Stimulated activated effector memory CD8-positive, alpha-beta T cell treated with anti-CD3 and anti-CD28 coated beads, Interleukin-12 subunit alpha, Interleukin-12 subunit beta, amount 100 ng/mL, for 72 hours (primary cell): ENCODE data around the gene WNT9B.

Experiments used
- ATAC-seq: fragments of 150-1000 bp; cut with Tn5 transposase; 2 replicates; pipeline ENCODE4 v1.10.0; 2021
- DNase-seq, 2 donors: peaks; one replicate each; pipeline ENCODE4 v3.0.0; 2021 to 2022; ENCODE audit warnings: low spot score in 2 of 2
- H3K27ac Mint-ChIP-seq: one replicate; pipeline ENCODE4 v1.8.0; 2022; ENCODE audit warnings: mild to moderate bottlenecking, mixed read lengths
- H3K36me3 Mint-ChIP-seq: one replicate; pipeline ENCODE4 v1.8.0; 2022; ENCODE audit warnings: mild to moderate bottlenecking, mixed read lengths
- H3K4me1 Mint-ChIP-seq: one replicate; pipeline ENCODE4 v1.8.0; 2022; ENCODE audit warnings: mixed read lengths
- H3K4me3 Mint-ChIP-seq: one replicate; pipeline ENCODE4 v1.8.0; 2022; ENCODE audit warnings: mild to moderate bottlenecking, mixed read lengths
- H3K9me3 Mint-ChIP-seq: one replicate; pipeline ENCODE4 v1.8.0; 2022; ENCODE audit warnings: mixed read lengths

The WNT9B gene

DNA sequence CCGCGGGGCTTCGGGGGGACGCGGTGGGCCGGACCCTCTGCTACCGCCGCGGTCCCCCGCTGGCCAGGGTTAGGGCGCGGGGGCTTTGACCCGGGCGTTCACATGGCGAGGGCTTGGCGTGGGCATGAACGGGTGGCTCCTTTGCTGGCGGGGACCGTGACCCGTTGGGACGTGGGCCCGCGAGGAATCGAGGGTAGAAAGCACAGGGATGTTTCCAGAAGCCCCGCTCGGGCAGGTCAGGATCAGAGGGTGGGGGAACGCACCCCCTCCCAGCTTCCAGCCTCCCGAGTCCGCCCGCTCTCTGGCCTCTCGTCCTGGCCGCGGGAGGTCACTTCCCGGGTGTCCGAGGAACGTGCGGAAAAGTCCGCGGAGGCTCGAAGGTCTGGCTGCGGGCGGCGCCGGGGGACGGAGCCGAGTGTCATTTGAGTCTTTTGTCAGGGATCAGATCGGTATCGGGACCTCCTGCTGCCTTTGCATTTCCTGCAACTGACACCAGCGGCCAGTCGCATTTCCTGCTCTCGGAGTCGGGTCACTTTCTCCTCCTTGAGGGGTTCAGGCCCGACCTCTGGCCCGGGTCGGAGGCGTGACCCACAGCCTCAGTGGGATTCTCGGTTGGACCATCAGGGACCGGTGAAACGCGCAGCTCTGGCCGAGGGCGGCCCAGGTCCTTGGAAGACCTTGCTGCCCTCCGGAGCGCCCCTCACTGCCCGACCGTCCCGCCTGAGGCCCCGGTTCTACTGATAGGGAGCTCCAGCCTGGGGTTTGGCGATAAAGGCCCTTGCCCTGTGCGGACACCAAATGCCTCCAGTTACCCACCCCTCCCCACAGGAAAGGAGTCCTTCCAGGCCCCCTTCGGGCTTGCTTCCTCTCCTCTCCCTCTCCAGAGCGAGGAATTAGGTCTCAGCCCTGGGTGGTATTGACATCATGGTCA lies 32.2 kb upstream of the WNT9B start:
- peaks cover 38% of the 10 kb centered on the region for H3K4me1 Mint-ChIP-seq
- no peaks in the 10 kb centered on the region for H3K9me3 Mint-ChIP-seq
- DNase-seq (no peak), ATAC-seq (peak; percentile 40)
- no peak overlapping the region for H3K27ac Mint-ChIP-seq
- peak overlapping the region; percentile 64 for H3K4me3 Mint-ChIP-seq
- H3K36me3 Mint-ChIP-seq = no peaks in the 10 kb centered on the region

DNA sequence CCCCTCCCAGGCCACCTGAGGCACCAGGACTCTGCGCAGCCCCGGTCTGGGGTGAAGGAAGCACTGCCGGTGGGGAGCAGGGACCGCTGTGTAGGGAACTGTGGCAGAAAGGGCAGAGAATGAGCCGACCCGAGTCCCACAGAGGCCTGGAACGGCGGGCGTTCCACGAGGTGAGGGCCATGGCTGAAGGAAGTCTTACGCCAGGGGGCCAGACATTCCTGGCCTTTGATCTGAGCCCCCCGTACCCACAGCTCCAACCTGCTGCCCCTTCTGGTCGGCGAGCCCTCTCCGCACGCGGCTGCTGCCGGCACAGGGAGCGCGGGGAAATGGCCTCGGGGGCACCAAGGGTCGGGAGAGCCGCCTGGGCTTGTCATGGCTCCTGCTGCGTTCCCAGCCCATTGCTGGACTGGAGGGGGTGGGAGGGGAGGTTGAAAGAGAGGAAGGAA lies 31.5 kb upstream of the WNT9B start:
- peaks cover 38% of the 10 kb centered on the region for H3K4me1 Mint-ChIP-seq
- ATAC-seq (peak; percentile 11), DNase-seq (no peak)
- no peaks in the 10 kb centered on the region for H3K9me3 Mint-ChIP-seq
- no peaks in the 10 kb centered on the region for H3K36me3 Mint-ChIP-seq
- no peak overlapping the region for H3K27ac Mint-ChIP-seq
- H3K4me3 Mint-ChIP-seq = peak overlapping the region; percentile 64

DNA sequence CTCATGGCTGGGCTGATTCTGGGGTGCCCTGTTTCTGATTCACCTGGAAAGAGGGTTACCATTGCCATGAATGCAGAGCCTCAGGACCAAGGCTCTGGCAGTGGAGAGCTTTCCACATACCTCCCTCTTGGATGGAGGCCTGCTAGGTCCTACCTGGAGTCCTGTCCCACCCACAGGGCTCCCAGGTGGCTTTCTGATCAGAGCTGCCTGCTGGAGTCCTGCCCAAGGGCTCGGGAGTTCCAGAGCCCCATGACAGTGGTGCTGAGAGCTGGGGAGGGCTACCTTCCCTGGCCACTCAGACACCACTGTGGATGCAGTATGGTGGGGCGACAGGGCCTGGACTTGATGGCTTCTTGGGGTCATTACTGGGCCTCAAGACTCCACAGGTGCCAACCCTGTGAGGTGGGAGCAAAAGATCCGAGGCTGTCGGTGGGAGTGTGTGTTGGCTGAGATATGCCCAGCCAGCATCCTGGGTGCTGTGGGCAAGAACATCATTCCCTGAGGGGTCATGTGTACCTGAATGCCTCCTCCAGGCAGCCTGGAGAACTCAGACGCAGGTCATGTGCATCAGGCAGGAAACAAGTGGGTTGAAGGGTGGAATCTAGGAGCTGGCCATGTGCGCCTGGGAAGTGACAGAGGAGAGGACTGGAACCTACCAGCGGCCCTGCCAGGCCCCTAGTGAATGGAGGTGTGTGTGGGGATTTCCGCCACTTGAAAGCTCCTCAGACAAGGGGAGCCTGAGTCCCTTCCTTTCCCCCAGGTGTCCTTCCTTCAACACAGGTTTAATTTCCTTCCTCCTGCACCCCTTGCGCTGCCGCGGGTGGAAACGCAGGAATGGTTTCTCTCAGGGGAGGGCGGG lies 30.6 kb upstream of the WNT9B start:
- Mint-ChIP-seq H3K27ac (no peak overlapping the region), H3K9me3 (no peaks in the 10 kb centered on the region), H3K4me1 (peaks cover 38% of the 10 kb centered on the region), H3K4me3 (peak overlapping the region; percentile 64), H3K36me3 (no peaks in the 10 kb centered on the region)
- no peak for DNase-seq
- no peak for ATAC-seq

- no peak for ATAC-seq
These were observed 29.6 kb upstream of the WNT9B start for GRCh38 chr17:46821482-46822387.

DNA sequence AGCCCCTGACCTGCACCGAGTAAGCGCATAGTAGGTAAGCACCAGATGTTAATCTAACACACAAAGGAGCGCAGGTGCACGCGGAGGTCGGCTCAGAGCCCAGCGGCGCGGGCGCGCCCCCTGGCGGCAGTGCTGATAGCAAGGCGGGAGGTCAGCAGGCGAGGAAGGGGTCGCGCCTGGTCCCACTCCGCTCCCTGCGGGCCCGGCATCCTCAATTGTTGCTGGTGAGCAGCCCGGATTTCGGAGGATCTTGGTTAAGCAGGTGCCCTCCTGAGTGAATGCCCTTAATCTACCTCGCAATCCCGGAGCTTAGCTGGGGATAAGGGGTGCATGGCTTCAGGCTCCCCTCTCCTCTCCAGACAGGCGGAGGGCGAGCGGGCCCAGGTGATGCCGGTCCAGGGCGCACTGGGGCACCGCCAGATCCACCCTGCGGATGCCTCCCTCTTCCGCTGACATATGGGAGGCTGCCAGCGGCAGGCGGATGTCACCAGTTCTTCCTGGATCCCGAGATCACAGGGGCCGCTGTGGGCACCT lies 28.9 kb upstream of the WNT9B start:
- ATAC-seq (no peak), DNase-seq (peak in 1 of 2 donors; percentile 68)
- no peaks in the 10 kb centered on the region for H3K36me3 Mint-ChIP-seq
- H3K4me1 Mint-ChIP-seq = peaks cover 27% of the 10 kb centered on the region
- H3K9me3 Mint-ChIP-seq = no peaks in the 10 kb centered on the region
- no peak overlapping the region for H3K4me3 Mint-ChIP-seq
- no peak overlapping the region for H3K27ac Mint-ChIP-seq

More at GRCh38 chr17:46821482-46822387, 29.6 kb upstream of the WNT9B start:
- Mint-ChIP-seq H3K27ac (no peak overlapping the region), H3K4me3 (no peak overlapping the region), H3K4me1 (peaks cover 34% of the 10 kb centered on the region), H3K36me3 (no peaks in the 10 kb centered on the region), H3K9me3 (no peaks in the 10 kb centered on the region)
- DNase-seq = no peak

DNA sequence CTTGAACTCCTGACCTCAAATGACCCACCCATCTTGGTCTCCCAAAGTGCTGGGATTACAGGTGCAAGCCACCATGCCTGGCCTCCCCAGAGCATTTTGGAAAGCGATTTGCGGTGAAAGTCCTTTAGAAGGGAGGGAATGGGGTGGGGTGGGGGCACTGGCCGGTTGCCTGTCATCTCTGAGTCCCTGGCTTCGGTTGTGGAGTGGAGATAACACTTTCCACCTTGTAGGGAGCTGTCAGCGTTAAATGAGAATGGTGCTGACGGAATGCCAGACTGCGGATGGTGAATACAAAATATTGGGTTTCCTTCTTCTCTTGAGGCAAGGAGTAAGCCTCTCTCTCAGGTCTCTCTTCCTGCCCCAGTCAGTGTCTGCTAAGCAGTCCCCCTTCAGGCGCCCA lies 27.7 kb upstream of the WNT9B start:
- Mint-ChIP-seq H3K27ac (no peak overlapping the region), H3K4me3 (no peak overlapping the region), H3K9me3 (no peaks in the 10 kb centered on the region), H3K36me3 (no peaks in the 10 kb centered on the region), H3K4me1 (peaks cover 15% of the 10 kb centered on the region)
- no peak for ATAC-seq
- DNase-seq = no peak

GRCh38 chr17:46826116-46826515 lies 25.3 kb upstream of the WNT9B start:
- Mint-ChIP-seq H3K9me3 (no peaks in the 10 kb centered on the region), H3K4me1 (no peaks in the 10 kb centered on the region), H3K4me3 (no peak overlapping the region), H3K36me3 (no peaks in the 10 kb centered on the region), H3K27ac (no peak overlapping the region)
- no peak for DNase-seq
- ATAC-seq = peak; percentile 11

DNA sequence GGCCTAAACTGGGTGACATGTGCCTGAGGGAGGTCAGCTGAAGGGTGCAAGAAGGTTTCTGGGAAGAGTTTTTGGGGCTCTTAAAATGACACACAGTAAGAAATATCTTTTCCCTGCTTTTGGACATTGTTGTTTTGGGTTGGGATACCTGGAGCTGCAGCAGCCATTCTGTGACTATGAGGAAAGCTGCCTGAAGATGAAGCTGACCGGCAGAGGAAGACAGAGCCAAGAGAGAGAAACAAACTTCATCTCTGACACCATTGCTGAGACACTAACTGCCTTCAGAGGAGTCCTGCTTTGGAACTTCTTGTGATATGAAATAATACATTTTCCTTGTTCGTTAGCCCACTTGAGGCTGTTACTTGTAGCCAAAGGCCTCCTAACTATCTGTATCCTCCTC lies 24.1 kb upstream of the WNT9B start:
- Mint-ChIP-seq H3K27ac (no peak overlapping the region), H3K4me3 (no peak overlapping the region), H3K4me1 (no peaks in the 10 kb centered on the region), H3K36me3 (no peaks in the 10 kb centered on the region), H3K9me3 (no peaks in the 10 kb centered on the region)
- no peak for DNase-seq
- ATAC-seq = no peak

DNA sequence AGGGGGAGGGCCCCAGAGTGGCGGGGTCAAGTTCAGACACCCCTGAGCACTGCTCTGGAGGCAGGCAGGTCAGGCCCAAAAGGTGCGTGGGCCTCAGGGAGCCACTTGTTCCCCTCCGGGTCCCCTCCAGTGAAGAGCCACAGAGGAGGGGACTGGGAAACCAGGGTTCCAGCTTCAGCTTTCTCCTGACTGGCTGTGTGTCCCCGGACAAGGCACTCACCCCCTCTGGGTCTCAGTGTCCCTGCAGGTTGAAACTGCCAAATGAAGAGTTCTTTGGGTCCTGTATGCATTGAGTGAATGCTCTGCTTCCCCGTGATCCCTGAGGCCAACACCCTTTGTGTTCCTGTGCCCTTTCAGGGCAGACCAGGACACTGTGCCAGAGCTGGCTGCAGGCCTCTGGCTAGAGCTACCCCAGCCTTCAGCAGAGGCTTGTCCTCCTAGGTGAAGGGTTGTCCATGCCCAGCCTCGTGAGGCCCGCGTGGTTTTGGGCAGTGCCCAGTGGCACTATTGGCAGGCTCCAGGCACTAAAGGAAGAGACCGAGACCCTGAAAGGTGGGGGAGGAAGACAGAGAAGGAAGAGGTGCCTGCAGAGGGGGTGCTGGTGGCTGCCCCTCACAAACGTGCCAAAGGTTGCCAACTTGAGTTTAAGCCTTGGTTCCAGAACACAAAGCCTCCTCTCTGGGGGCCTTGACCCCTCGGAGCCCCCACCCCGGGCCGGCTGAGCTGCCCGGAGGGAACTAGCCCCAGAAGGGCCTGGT lies 19.6 kb upstream of the WNT9B start:
- H3K9me3 Mint-ChIP-seq = no peaks in the 10 kb centered on the region
- DNase-seq (no peak), ATAC-seq (no peak)

GRCh38 chr17:46832331-46832821 lies 19.0 kb upstream of the WNT9B start:
- Mint-ChIP-seq H3K9me3 (no peaks in the 10 kb centered on the region), H3K4me1 (peaks cover 11% of the 10 kb centered on the region), H3K36me3 (peaks cover 7% of the 10 kb centered on the region), H3K27ac (no peak overlapping the region), H3K4me3 (no peak overlapping the region)
- ATAC-seq (no peak), DNase-seq (no peak)

More for the DNA sequence above, 19.6 kb upstream of the WNT9B start:
- H3K4me3 Mint-ChIP-seq = no peak overlapping the region
- peaks cover 11% of the 10 kb centered on the region for H3K4me1 Mint-ChIP-seq
- H3K27ac Mint-ChIP-seq = no peak overlapping the region
- H3K36me3 Mint-ChIP-seq = peaks cover 7% of the 10 kb centered on the region

DNA sequence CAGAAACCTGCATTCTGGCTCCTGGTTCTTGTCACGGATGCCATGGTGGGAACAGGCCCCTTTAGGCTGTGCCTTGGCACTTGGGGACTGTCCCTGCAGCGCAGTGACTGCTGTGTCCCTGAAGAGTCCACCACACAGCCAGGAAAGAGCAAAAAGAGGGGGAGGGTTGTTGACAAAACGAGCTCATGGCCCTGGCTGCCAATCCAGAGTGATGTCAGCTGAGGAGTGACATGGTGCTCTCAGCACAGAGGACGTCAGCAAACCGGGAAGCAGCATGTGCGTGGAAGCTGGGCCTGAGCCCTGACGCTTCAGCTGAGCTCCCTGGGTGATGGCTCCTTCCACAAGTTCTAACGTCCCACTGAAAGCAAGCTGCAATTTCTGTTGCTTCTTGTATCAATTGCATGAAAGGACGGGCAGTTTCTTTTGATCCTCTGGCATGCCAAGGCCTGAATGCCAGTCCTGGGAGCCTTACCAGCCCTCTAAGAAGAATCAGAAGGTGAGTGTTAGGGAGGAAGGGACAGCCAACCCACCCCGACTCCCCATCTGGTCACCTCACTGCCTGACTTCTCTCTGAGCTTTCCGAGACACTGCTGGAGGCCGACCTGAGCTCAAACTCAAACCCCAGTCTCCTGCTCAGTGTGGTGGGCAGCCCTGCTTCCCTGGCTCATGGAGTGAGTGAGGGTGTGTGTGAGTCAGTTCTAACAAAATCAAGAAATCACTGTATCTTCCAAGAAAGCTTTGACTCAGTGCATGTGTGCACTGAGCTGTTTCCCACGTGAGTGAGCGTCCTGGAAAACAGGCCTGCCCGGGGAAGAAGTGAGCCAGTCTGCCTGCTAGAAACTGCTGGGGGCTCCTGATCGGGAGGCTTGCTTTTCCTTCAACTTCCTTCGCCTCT lies 18.2 kb upstream of the WNT9B start:
- ATAC-seq (peak; percentile 61), DNase-seq (no peak)
- no peak overlapping the region for H3K27ac Mint-ChIP-seq
- no peak overlapping the region for H3K4me3 Mint-ChIP-seq
- peaks cover 7% of the 10 kb centered on the region for H3K36me3 Mint-ChIP-seq
- H3K4me1 Mint-ChIP-seq = peaks cover 11% of the 10 kb centered on the region
- no peaks in the 10 kb centered on the region for H3K9me3 Mint-ChIP-seq

GRCh38 chr17:46833840-46834208 lies 17.6 kb upstream of the WNT9B start:
- Mint-ChIP-seq H3K27ac (no peak overlapping the region), H3K4me3 (no peak overlapping the region), H3K9me3 (no peaks in the 10 kb centered on the region), H3K4me1 (peaks cover 11% of the 10 kb centered on the region), H3K36me3 (peaks cover 7% of the 10 kb centered on the region)
- DNase-seq (no peak), ATAC-seq (no peak)

DNA sequence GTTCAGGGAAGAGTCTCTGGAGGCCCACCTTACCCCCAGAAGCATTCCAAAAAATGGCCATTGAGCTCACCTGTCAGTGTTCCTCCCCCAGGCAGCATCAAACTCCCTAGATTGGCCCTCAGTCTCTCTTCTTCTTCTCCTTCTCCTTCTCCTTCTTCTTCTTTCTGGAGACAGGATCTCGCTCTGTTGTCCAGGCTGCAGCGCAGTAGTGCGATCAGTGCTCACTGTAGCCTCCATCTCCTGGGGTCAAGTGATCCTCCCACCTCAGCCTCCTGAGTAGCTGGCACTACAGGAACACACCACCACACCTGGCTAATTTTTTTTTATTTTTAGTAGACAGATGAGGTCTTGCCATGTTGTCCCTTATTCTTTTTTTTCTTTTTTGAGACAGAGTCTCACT lies 16.5 kb upstream of the WNT9B start:
- DNase-seq (no peak), ATAC-seq (no peak)
- no peak overlapping the region for H3K4me3 Mint-ChIP-seq
- peaks cover 7% of the 10 kb centered on the region for H3K36me3 Mint-ChIP-seq
- peaks cover 2% of the 10 kb centered on the region for H3K9me3 Mint-ChIP-seq
- H3K4me1 Mint-ChIP-seq = peaks cover 11% of the 10 kb centered on the region
- no peak overlapping the region for H3K27ac Mint-ChIP-seq
